OCI-M2 (cell line): ENCODE data around the gene KCTD12.

Source experiments
- DNase-seq: peaks from one replicate; lab custom pipeline; 2025; ENCODE audit not compliant: unreplicated experiment; lab: John Stamatoyannopoulos, UW

KCTD12 gene

GRCh38 chr13:76860706-76861105 lies 25.5 kb downstream of the KCTD12 start:
- DNase-seq: no peak

- no peak for DNase-seq
These were observed 31.3 kb downstream of the KCTD12 start for GRCh38 chr13:76854894-76855293.

GRCh38 chr13:76853921-76854608 lies 32.1 kb downstream of the KCTD12 start:
- DNase-seq: no peak

GRCh38 chr13:76853481-76853880 lies 32.7 kb downstream of the KCTD12 start:
- no peak for DNase-seq

GRCh38 chr13:76852986-76853385 lies 33.2 kb downstream of the KCTD12 start:
- no peak for DNase-seq

- DNase-seq: no peak
These were observed 34.2 kb downstream of the KCTD12 start for GRCh38 chr13:76851961-76852360.

- DNase-seq: no peak
These were observed 36.7 kb downstream of the KCTD12 start for GRCh38 chr13:76849493-76849892.

GRCh38 chr13:76848596-76848995 lies 37.6 kb downstream of the KCTD12 start:
- no peak for DNase-seq

GRCh38 chr13:76846363-76846762 lies 39.8 kb downstream of the KCTD12 start:
- DNase-seq: no peak

GRCh38 chr13:76845865-76846264 lies 40.3 kb downstream of the KCTD12 start:
- no peak for DNase-seq

- no peak for DNase-seq
These were observed 40.8 kb downstream of the KCTD12 start for GRCh38 chr13:76845367-76845766.

GRCh38 chr13:76837801-76838200 lies 48.4 kb downstream of the KCTD12 start:
- no peak for DNase-seq

GRCh38 chr13:76836311-76836710 lies 49.9 kb downstream of the KCTD12 start:
- no peak for DNase-seq

- no peak for DNase-seq
These were observed 52.7 kb downstream of the KCTD12 start for GRCh38 chr13:76833441-76833954.

GRCh38 chr13:76832258-76832988 lies 53.8 kb downstream of the KCTD12 start:
- no peak for DNase-seq

- no peak for DNase-seq
These were observed 55.4 kb downstream of the KCTD12 start for GRCh38 chr13:76830805-76831204.
